ENCODE measurements around the gene CCDC86.
A peak's percentile ranks its signal among the peaks of the same experiment; 100 is the strongest.

CCDC86 gene

GRCh38 chr11:60870733-60871377 is 28.9 kb downstream of the CCDC86 start:
- no peak for DNase-seq

GRCh38 chr11:60871378-60872061 is 29.6 kb downstream of the CCDC86 start:
- DNase-seq: no peak

- no peak for DNase-seq
Measured at GRCh38 chr11:60872124-60872960, 30.4 kb downstream of the CCDC86 start.

GRCh38 chr11:60872961-60873524 is 31.1 kb downstream of the CCDC86 start:
- no peak for DNase-seq

- no peak for DNase-seq
Measured at GRCh38 chr11:60873533-60873932, 31.6 kb downstream of the CCDC86 start.

- DNase-seq: no peak
Measured at GRCh38 chr11:60874421-60875365, 32.8 kb downstream of the CCDC86 start.

- no peak for DNase-seq
Measured at GRCh38 chr11:60875366-60876167, 33.7 kb downstream of the CCDC86 start.

GRCh38 chr11:60876168-60876485 is 34.2 kb downstream of the CCDC86 start:
- DNase-seq: no peak

GRCh38 chr11:60878245-60879101 is 36.6 kb downstream of the CCDC86 start:
- DNase-seq: no peak

GRCh38 chr11:60879104-60879503 is 37.2 kb downstream of the CCDC86 start:
- no peak for DNase-seq

GRCh38 chr11:60879971-60880588 is 38.2 kb downstream of the CCDC86 start:
- DNase-seq: no peak

- DNase-seq: no peak
Measured at GRCh38 chr11:60880643-60881282, 38.9 kb downstream of the CCDC86 start.

- DNase-seq: peak; percentile 67
Measured at GRCh38 chr11:60887556-60887955, 45.6 kb downstream of the CCDC86 start.

- no peak for DNase-seq
Measured at GRCh38 chr11:60889869-60890311, 48.0 kb downstream of the CCDC86 start.

GRCh38 chr11:60890696-60891095 is 48.8 kb downstream of the CCDC86 start:
- no peak for DNase-seq

GRCh38 chr11:60891103-60891741 is 49.3 kb downstream of the CCDC86 start:
- no peak for DNase-seq

- DNase-seq: no peak
Measured at GRCh38 chr11:60895687-60896086, 53.8 kb downstream of the CCDC86 start.

GRCh38 chr11:60897496-60897895 is 55.6 kb downstream of the CCDC86 start:
- DNase-seq: no peak

Data from activated effector memory CD4-positive, alpha-beta T cell treated with anti-CD3 and anti-CD28 coated beads, Interleukin-2, amount 50 U/mL, for 16 hours (primary cell).